ENCODE data around the gene TCAIM. TPM values are rescaled to one million over a fixed set of nuclear protein-coding genes. Genes with fewer than 3 reads are reported as not detected.

TCAIM gene
- total and polyA plus RNA-seq, 9 of the 15 experiments (the other 6 are each of a cell fraction or from before 2014, with no cell fraction given), result 19.7 to 53.3 (median 36.9) TPM

- Histone ChIP-seq H4K20me1 (replicated peaks; ENCODE audit: control insufficient read depth, insufficient read depth, low read length) (no peaks in the 10 kb centered on the region), H3K9me3 (replicated peaks; ENCODE audit: control insufficient read depth, insufficient read depth, low read depth, low read length) (no peaks in the 10 kb centered on the region), H3K4me3 (no peak overlapping the region), H3K79me2 (ENCODE audit: control insufficient read depth, insufficient read depth, low read length) (no peaks in the 10 kb centered on the region), H3K9me1 (ENCODE audit: control insufficient read depth, insufficient read depth, low read length) (peaks cover 5% of the 10 kb centered on the region), H3K4me1 (replicated peaks in 1 of 2; ENCODE audit: control insufficient read depth in 2 of 2, insufficient read depth in 2 of 2, low read length in 2 of 2) (peaks cover 0 to 27% of the 10 kb centered on the region in 2 experiments; a peak in 3 of 5 replicates), H3K36me3 (ENCODE audit: control insufficient read depth, insufficient read depth, low read length) (no peaks in the 10 kb centered on the region), H3K27ac (ENCODE audit: extremely low read depth, low read depth, low read length) (no peak overlapping the region), H3K27me3 (ENCODE audit: control insufficient read depth in 2 of 2, insufficient read depth in 2 of 2, low read length in 2 of 2) (no peaks in the 10 kb centered on the region), H2AFZ (ENCODE audit: low read depth, low read length) (no peak overlapping the region), H3K4me2 (ENCODE audit: insufficient read depth, low read length) (no peak overlapping the region), H3K9ac (ENCODE audit: insufficient read depth in 1 of 2, low read depth in 2 of 2, low read length in 2 of 2) (peak overlapping the region in 1 of 2 experiments; percentile 20; a peak in 2 of 4 replicates)
- in situ Hi-C loops (cut with MboI), result no loop called here
- peak; percentile 34 for TF ChIP-seq CBFA2T3 (IDR thresholded peaks at IDR 0.05)
- TF ChIP-seq RBBP5 (IDR thresholded peaks at IDR 0.05; ENCODE audit: borderline replicate concordance, insufficient read depth, low read length, poor library complexity, severe bottlenecking), result peak; percentile 25
- peak; percentile 65; the same call in 1 of the 2 replicates for TF ChIP-seq CEBPB (tag; IDR thresholded peaks at IDR 0.05)
- TF ChIP-seq ZNF830 (CRISPR knock-in tag; IDR thresholded peaks at IDR 0.05), result no peak
- TF ChIP-seq SNIP1 (IDR thresholded peaks at IDR 0.05; ENCODE audit: low read depth), result no peak
- ChIA-PET CTCF (ENCODE audit: low intra/inter-chr PET ratio) (no interaction called here), POLR2A (interaction anchor here (0.8 to 1.2 kb wide), 2 partner anchors 11 to 137 kb away, joined by 3 read pairs; no protein-coding TSS in a partner anchor)
- BruUV-seq (replicated peaks), result no TSS peak
- ATAC-seq (peak; percentile 7; the same call in 1 of the 3 replicates), FAIRE-seq (no peak), DNase-seq (ENCODE audit: extremely low read depth in 1 of 4, low spot score in 3 of 4) (no peak)
- intact Hi-C loops (cut with micrococcal nuclease), result no loop called here
- 46% methylated on average over 11 of the region's 11 CpGs for WGBS (ENCODE audit: insufficient coverage, low coverage, missing lambda C conversion rate)
Measured at GRCh38 chr3:44414517-44415090, 76.0 kb downstream of the TCAIM start.

- no peaks in the 10 kb centered on the region for H3K9me3 ChIP-seq (replicated peaks; ENCODE audit: control insufficient read depth, insufficient read depth, low read depth, low read length)
- no TSS peak for BruUV-seq (replicated peaks)
- H3K36me3 ChIP-seq (ENCODE audit: control insufficient read depth, insufficient read depth, low read length), result peaks cover 4% of the 10 kb centered on the region; the same call in 1 of the 3 replicates
- FAIRE-seq (no peak), DNase-seq (ENCODE audit: extremely low read depth in 1 of 4, low spot score in 3 of 4) (no peak), ATAC-seq (no peak)
- in situ Hi-C loops (cut with MboI) (no loop called here), intact Hi-C loops (cut with micrococcal nuclease) (no loop called here)
- no peaks in the 10 kb centered on the region for H3K79me2 ChIP-seq (ENCODE audit: control insufficient read depth, insufficient read depth, low read length)
- no peak overlapping the region for H3K27ac ChIP-seq (ENCODE audit: extremely low read depth, low read depth, low read length)
- no peak overlapping the region for H2AFZ ChIP-seq (ENCODE audit: low read depth, low read length)
- no peak overlapping the region for H3K4me2 ChIP-seq (ENCODE audit: insufficient read depth, low read length)
- H4K20me1 ChIP-seq (replicated peaks; ENCODE audit: control insufficient read depth, insufficient read depth, low read length), result no peaks in the 10 kb centered on the region
- peaks cover 9% of the 10 kb centered on the region for H3K9me1 ChIP-seq (ENCODE audit: control insufficient read depth, insufficient read depth, low read length)
- CTCF ChIA-PET (ENCODE audit: low intra/inter-chr PET ratio), result interaction anchor here (0.6 kb wide), 1 partner anchor 129 kb away, joined by 3 read pairs; no protein-coding TSS in a partner anchor
- POLR2A ChIA-PET, result interaction anchor here (0.7 kb wide), 1 partner anchor 14 kb away, joined by 4 read pairs; no protein-coding TSS in a partner anchor
- no peak overlapping the region for H3K4me3 ChIP-seq
- 77% methylated on average over 11 of the region's 11 CpGs for WGBS (ENCODE audit: insufficient coverage, low coverage, missing lambda C conversion rate)
- peaks cover 0 to 35% of the 10 kb centered on the region in 2 experiments; a peak in 3 of 5 replicates for H3K4me1 ChIP-seq (replicated peaks in 1 of 2; ENCODE audit: control insufficient read depth in 2 of 2, insufficient read depth in 2 of 2, low read length in 2 of 2)
- H3K27me3 ChIP-seq (ENCODE audit: control insufficient read depth in 2 of 2, insufficient read depth in 2 of 2, low read length in 2 of 2), result no peaks in the 10 kb centered on the region
- H3K9ac ChIP-seq (ENCODE audit: insufficient read depth in 1 of 2, low read depth in 2 of 2, low read length in 2 of 2), result peak overlapping the region in 1 of 2 experiments; percentile 23; a peak in 1 of 4 replicates
- TF ChIP-seq KLF10 (CRISPR knock-in tag; IDR thresholded peaks at IDR 0.05) (no peak), FOSL1 (tag; conservative IDR thresholded peaks at IDR 0.05) (no peak), ARID4B (CRISPR knock-in tag; IDR thresholded peaks at IDR 0.05) (no peak), FOXP4 (CRISPR knock-in tag; IDR thresholded peaks at IDR 0.05; ENCODE audit: borderline replicate concordance) (no peak)
Measured at GRCh38 chr3:44415421-44415820, 76.9 kb downstream of the TCAIM start.

All from K562 (cell line).